H9 (cell line): Measurements from ENCODE around the gene CCBE1. TPM values are rescaled to one million over a fixed set of nuclear protein-coding genes. Genes with fewer than 3 reads are reported as not detected.

Experiments
- DNase-seq: peaks from one replicate; pipeline ENCODE4 v3.0.0-alpha.2; 2017
- H2AFZ ChIP-seq: one replicate; pipeline ENCODE4 v1.6.1; 2013; ENCODE audit warnings: mild to moderate bottlenecking, low read length, control low read depth, moderate library complexity
- H2AK5ac ChIP-seq: 2 replicates; pipeline ENCODE4 v1.6.1; 2013; ENCODE audit warnings: low read length, control low read depth, mixed read lengths; ENCODE audit not compliant: insufficient read length
- H2BK120ac ChIP-seq: one replicate; pipeline ENCODE4 v1.6.1; 2013; ENCODE audit warnings: low read depth, mild to moderate bottlenecking, low read length, control low read depth, inconsistent platforms; ENCODE audit not compliant: poor library complexity, severe bottlenecking
- H2BK12ac ChIP-seq: 2 replicates; pipeline ENCODE4 v1.6.1; 2013; ENCODE audit warnings: low read length, control low read depth, mixed read lengths, low read depth; ENCODE audit not compliant: insufficient read length
- H2BK15ac ChIP-seq: 2 replicates; pipeline ENCODE4 v1.6.1; 2013; ENCODE audit warnings: low read depth, low read length, control low read depth
- H2BK20ac ChIP-seq: one replicate; pipeline ENCODE4 v1.6.1; 2013; ENCODE audit warnings: low read depth, mild to moderate bottlenecking, low read length, control low read depth, inconsistent platforms; ENCODE audit not compliant: poor library complexity, severe bottlenecking
- H2BK5ac ChIP-seq: 2 replicates; pipeline ENCODE4 v1.6.1; 2013; ENCODE audit warnings: low read length, control low read depth, mixed read lengths; ENCODE audit not compliant: insufficient read length
- H3K14ac ChIP-seq: 2 replicates; pipeline ENCODE4 v1.6.1; 2013; ENCODE audit warnings: low read length, control low read depth; ENCODE audit not compliant: insufficient read depth
- H3K18ac ChIP-seq: 2 replicates; pipeline ENCODE4 v1.6.1; 2013; ENCODE audit warnings: low read depth, mild to moderate bottlenecking, mixed read lengths, low read length, control low read depth; ENCODE audit not compliant: insufficient read length
- H3K23ac ChIP-seq: 2 replicates; pipeline ENCODE4 v1.6.1; 2013; ENCODE audit warnings: low read length, control low read depth, mixed read lengths, low read depth; ENCODE audit not compliant: insufficient read length
- H3K23me2 ChIP-seq: 2 replicates; pipeline ENCODE4 v1.6.1; 2013; ENCODE audit warnings: low read depth, mild to moderate bottlenecking, mixed read lengths, low read length, control low read depth; ENCODE audit not compliant: insufficient read length, poor library complexity, severe bottlenecking
- H3K27ac ChIP-seq: 2 replicates; pipeline ENCODE4 v1.5.1; 2013; ENCODE audit warnings: low read length, control low read depth, mixed read lengths, low read depth; ENCODE audit not compliant: insufficient read length
- H3K27me3 ChIP-seq: 2 replicates; pipeline ENCODE4 v1.6.1; 2013; ENCODE audit warnings: low read length, control low read depth, inconsistent platforms; ENCODE audit not compliant: insufficient read depth
- H3K4ac ChIP-seq: 2 replicates; pipeline ENCODE4 v1.6.1; 2013; ENCODE audit warnings: low read depth, mild to moderate bottlenecking, control low read depth, inconsistent platforms, low read length, moderate library complexity
- H3K4me1 ChIP-seq: 2 replicates; pipeline ENCODE4 v1.6.1; 2013; ENCODE audit warnings: low read length, control low read depth, inconsistent platforms; ENCODE audit not compliant: insufficient read depth
- H3K4me2 ChIP-seq: 2 replicates; pipeline ENCODE4 v1.6.1; 2013; ENCODE audit warnings: low read length, control low read depth, mixed read lengths; ENCODE audit not compliant: insufficient read length, insufficient read depth
- H3K56ac ChIP-seq: 2 replicates; pipeline ENCODE4 v1.6.1; 2013; ENCODE audit warnings: low read depth, mild to moderate bottlenecking, mixed read lengths, low read length, control low read depth; ENCODE audit not compliant: insufficient read length
- H3K79me1 ChIP-seq: 2 replicates; pipeline ENCODE4 v1.6.1; 2013; ENCODE audit warnings: low read depth, mild to moderate bottlenecking, moderate library complexity, low read length, control low read depth, inconsistent platforms; ENCODE audit not compliant: insufficient read depth, poor library complexity, severe bottlenecking
- H3K79me2 ChIP-seq: 2 replicates; pipeline ENCODE4 v1.6.1; 2013; ENCODE audit warnings: low read length, control low read depth, inconsistent platforms; ENCODE audit not compliant: insufficient read depth
- H3K9ac ChIP-seq: 2 replicates; pipeline ENCODE4 v1.6.1; 2013; ENCODE audit warnings: low read length, control low read depth, mixed read lengths; ENCODE audit not compliant: insufficient read length; ENCODE audit errors: extremely low read depth
- H3K9me3 ChIP-seq: one replicate; pipeline ENCODE4 v1.6.1; 2013; ENCODE audit warnings: low read depth, low read length, inconsistent platforms; ENCODE audit not compliant: control insufficient read depth
- H3T11ph ChIP-seq: one replicate; pipeline ENCODE4 v1.6.1; 2013; ENCODE audit warnings: mild to moderate bottlenecking, low read length, control low read depth, inconsistent platforms
- H4K20me1 ChIP-seq: one replicate; pipeline ENCODE4 v1.6.1; 2013; ENCODE audit not compliant: control insufficient read depth, insufficient read length, insufficient read depth
- H4K5ac ChIP-seq: 2 replicates; pipeline ENCODE4 v1.6.1; 2013; ENCODE audit warnings: low read depth, mild to moderate bottlenecking, mixed read lengths, low read length, control low read depth; ENCODE audit not compliant: insufficient read length
- H4K8ac ChIP-seq: replicated peaks from 2 replicates; pipeline ENCODE4 v1.6.1; 2013; ENCODE audit warnings: low read length, control low read depth, mixed read lengths, low read depth; ENCODE audit not compliant: insufficient read length
- H4K91ac ChIP-seq: 2 replicates; pipeline ENCODE4 v1.6.1; 2013; ENCODE audit warnings: low read depth, mild to moderate bottlenecking, moderate library complexity, mixed read lengths, low read length, control low read depth; ENCODE audit not compliant: insufficient read length
- H3K27ac Mint-ChIP-seq, 3 experiments: 2 replicates in 2 of 3; 3 replicates in 1 of 3; pipeline ENCODE4 v1.8.0; 2020 to 2021; ENCODE audit warnings: mixed read lengths in 3 of 3, mild to moderate bottlenecking in 1 of 3, moderate library complexity in 1 of 3
- H3K27me3 Mint-ChIP-seq: 2 replicates; pipeline ENCODE4 v1.8.0; 2021; ENCODE audit warnings: low read depth, mild to moderate bottlenecking, moderate library complexity, mixed read lengths
- H3K36me3 Mint-ChIP-seq, 3 experiments: 2 replicates in 2 of 3; 3 replicates in 1 of 3; pipeline ENCODE4 v1.8.0; 2020 to 2021; ENCODE audit warnings: low read depth in 3 of 3, mixed read lengths in 3 of 3; ENCODE audit not compliant: insufficient read depth in 1 of 3
- H3K4me1 Mint-ChIP-seq, 2 experiments: 2 replicates each; pipeline ENCODE4 v1.8.0; 2020; ENCODE audit warnings: mixed read lengths in 2 of 2
- H3K4me3 Mint-ChIP-seq, 2 experiments: 2 replicates in 1 of 2; 3 replicates in 1 of 2; pipeline ENCODE4 v1.8.0; 2020 to 2021; ENCODE audit warnings: mild to moderate bottlenecking in 2 of 2, mixed read lengths in 2 of 2, moderate library complexity in 1 of 2
- H3K9me3 Mint-ChIP-seq, 2 experiments: 2 replicates in 1 of 2; 3 replicates in 1 of 2; pipeline ENCODE4 v1.8.0; 2020; ENCODE audit warnings: mild to moderate bottlenecking in 2 of 2, mixed read lengths in 2 of 2, moderate library complexity in 1 of 2
- CTCF ChIP-seq: fragments of 200-600 bp; sonication (generic); conservative IDR thresholded peaks from 3 replicates; pipeline ENCODE4 v1.8.0; 2021; ENCODE audit warnings: antibody characterized with exemption, mild to moderate bottlenecking
- WGBS: extraction: QIAGEN DNeasy Blood & Tissue Kit; methylation state at CpG from one replicate; pipeline ENCODE4 v1.1.7; 2013; ENCODE audit warnings: missing lambda C conversion rate, low lambda C conversion rate, mixed read lengths; ENCODE audit not compliant: insufficient read length; ENCODE audit errors: extremely low coverage; 5-methylcytosine and 5-hydroxymethylcytosine counted together
- total RNA-seq: library from RNA; stranded (reverse); gene quantifications from 2 replicates; pipeline ENCODE4 v1.2.1, GENCODE V29; 2021

Gene CCBE1
- total RNA-seq, 1 experiment from 2014 or later, result 0.39 TPM

GRCh38 chr18:59659508-59660170 lies 37.6 kb downstream of the CCBE1 start:
- TF ChIP-seq CTCF, result no peak

More at GRCh38 chr18:59659508-59660170, 37.6 kb downstream of the CCBE1 start:
- Histone ChIP-seq H3K23me2 (no peaks in the 10 kb centered on the region), H4K91ac (no peak overlapping the region), H3K4me1 (no peaks in the 10 kb centered on the region), H3K56ac (no peak overlapping the region), H3K4ac (no peak overlapping the region), H4K5ac (no peak overlapping the region), H2BK12ac (no peak overlapping the region), H3K9me3 (no peaks in the 10 kb centered on the region), H3K9ac (no peak overlapping the region), H3T11ph (no peak overlapping the region), H3K18ac (no peak overlapping the region), H3K79me2 (no peaks in the 10 kb centered on the region), H3K23ac (no peak overlapping the region), H3K27me3 (no peaks in the 10 kb centered on the region), H2BK5ac (no peak overlapping the region), H3K14ac (no peak overlapping the region), H2BK15ac (no peak overlapping the region), H3K27ac (no peak overlapping the region), H2BK20ac (no peak overlapping the region), H3K79me1 (no peaks in the 10 kb centered on the region), H2AFZ (no peak overlapping the region), H4K20me1 (no peaks in the 10 kb centered on the region), H2BK120ac (no peak overlapping the region), H4K8ac (no peak overlapping the region), H2AK5ac (no peak overlapping the region), H3K4me2 (no peak overlapping the region)
- Mint-ChIP-seq H3K27ac (peak overlapping the region in 1 of 3 experiments; percentile 7; a peak in 2 of 7 replicates), H3K36me3 (no peaks in the 10 kb centered on the region), H3K4me3 (no peak overlapping the region), H3K4me1 (peaks cover 4 to 9% of the 10 kb centered on the region in 2 experiments), H3K27me3 (no peaks in the 10 kb centered on the region; the same call in none of the 2 replicates), H3K9me3 (no peaks in the 10 kb centered on the region)
- DNase-seq, result no peak
- no CpG with 5 or more reads among the region's 14 CpGs for WGBS
